ENCODE measurements around the gene CEP192.

Gene CEP192

GRCh38 chr18:13145636-13146190 is 154.6 kb downstream of the CEP192 start:
- no peak for DNase-seq

GRCh38 chr18:13147130-13147529 is 156.0 kb downstream of the CEP192 start:
- DNase-seq, result no peak

- no peak for DNase-seq
These were observed 160.5 kb downstream of the CEP192 start for GRCh38 chr18:13151656-13152055.

GRCh38 chr18:13158428-13158827 is 167.3 kb downstream of the CEP192 start:
- DNase-seq, result no peak

GRCh38 chr18:13159579-13159978 is 168.4 kb downstream of the CEP192 start:
- peak; percentile 48 for DNase-seq

GRCh38 chr18:13161276-13161899 is 170.2 kb downstream of the CEP192 start:
- no peak for DNase-seq

- DNase-seq, result no peak
These were observed 172.2 kb downstream of the CEP192 start for GRCh38 chr18:13163167-13163927.

GRCh38 chr18:13164406-13164805 is 173.2 kb downstream of the CEP192 start:
- DNase-seq, result no peak

GRCh38 chr18:13165636-13166423 is 174.7 kb downstream of the CEP192 start:
- no peak for DNase-seq

GRCh38 chr18:13173578-13174145 is 182.5 kb downstream of the CEP192 start:
- DNase-seq, result no peak

All from CD4-positive, alpha-beta T cell treated with Interleukin-17A for 4 hours (primary cell).